Neural cell (in vitro differentiated cells): ENCODE data around the gene DOCK2. TPM values are rescaled to one million over a fixed set of nuclear protein-coding genes. Genes with fewer than 3 reads are reported as not detected.

Source experiments
- H2AFZ ChIP-seq: fragments of 200-600, 300-800 bp; sonication (generic), shearing (Covaris generic); 2 replicates; pipeline ENCODE4 v1.6.0; 2014; ENCODE audit warnings: low read depth, mild to moderate bottlenecking, antibody characterized with exemption, low read length, moderate library complexity
- H3F3A ChIP-seq: fragments of 200-600 bp; shearing (Covaris generic); 2 replicates; pipeline ENCODE4 v1.6.1; 2016; ENCODE audit warnings: mild to moderate bottlenecking, moderate library complexity, mixed read lengths, antibody characterized with exemption, low read length; ENCODE audit not compliant: insufficient read depth, poor library complexity, severe bottlenecking
- H3K27ac ChIP-seq: fragments of 200-600, 300-800 bp; sonication (generic), shearing (Covaris generic); 2 replicates; pipeline ENCODE4 v1.5.1; 2014; ENCODE audit warnings: mild to moderate bottlenecking, low read length, moderate library complexity
- H3K27me3 ChIP-seq: fragments of 300-800, 200-600 bp; sonication (generic), shearing (Covaris generic); 2 replicates; pipeline ENCODE4 v1.6.0; 2014; ENCODE audit warnings: mild to moderate bottlenecking, low read depth, low read length, moderate library complexity; ENCODE audit not compliant: insufficient read depth
- H3K36me3 ChIP-seq: fragments of 300-800, 200-600 bp; sonication (generic), shearing (Covaris generic); 2 replicates; pipeline ENCODE4 v1.5.1; 2014; ENCODE audit warnings: mild to moderate bottlenecking, antibody characterized with exemption, low read length, moderate library complexity; ENCODE audit not compliant: insufficient read depth
- H3K4me2 ChIP-seq: fragments of 300-800, 200-600 bp; sonication (generic), shearing (Covaris generic); 2 replicates; pipeline ENCODE4 v1.6.0; 2014; ENCODE audit warnings: mild to moderate bottlenecking, low read length
- H3K4me3 ChIP-seq: fragments of 300-800, 200-600 bp; sonication (generic), shearing (Covaris generic); 2 replicates; pipeline ENCODE4 v1.5.1; 2014; ENCODE audit warnings: mild to moderate bottlenecking, low read length, moderate library complexity
- H3K79me2 ChIP-seq: fragments of 200-600 bp; shearing (Covaris generic); replicated peaks from 2 replicates; pipeline ENCODE4 v1.6.0; 2014; ENCODE audit warnings: mild to moderate bottlenecking, low read length, moderate library complexity; ENCODE audit not compliant: insufficient read depth
- H3K9ac ChIP-seq: fragments of 300-800, 200-600 bp; sonication (generic), shearing (Covaris generic); 2 replicates; pipeline ENCODE4 v1.6.1; 2016; ENCODE audit warnings: mild to moderate bottlenecking, low read length, mixed read lengths
- H3K9me2 ChIP-seq: fragments of 200-600 bp; shearing (Covaris generic); 2 replicates; pipeline ENCODE4 v1.6.1; 2016; ENCODE audit warnings: mild to moderate bottlenecking, low read length, mixed read lengths; ENCODE audit not compliant: insufficient read depth
- H3K9me3 ChIP-seq: fragments of 200-600, 300-800 bp; sonication (generic), shearing (Covaris generic); 2 replicates; pipeline ENCODE4 v1.6.1; 2016; ENCODE audit warnings: mild to moderate bottlenecking, mixed run types, low read length, moderate library complexity, mixed read lengths
- H4K20me1 ChIP-seq: fragments of 200-600 bp; shearing (Covaris generic); 2 replicates; pipeline ENCODE4 v1.6.1; 2016; ENCODE audit warnings: mild to moderate bottlenecking, mixed run types; ENCODE audit not compliant: insufficient read depth
- EP300 ChIP-seq: fragments of 450-650 bp; conservative IDR thresholded peaks from 2 replicates; pipeline ENCODE4 v1.6.1; 2014; ENCODE audit warnings: antibody characterized with exemption, mild to moderate bottlenecking, moderate library complexity; ENCODE audit not compliant: poor library complexity, severe bottlenecking
- EZH2 ChIP-seq: fragments of 200-600, 300-800 bp; shearing (Covaris generic), sonication (generic); IDR thresholded peaks from 2 replicates; pipeline ENCODE4 v1.6.1; 2014; ENCODE audit warnings: antibody characterized with exemption, low read length, borderline replicate concordance, mild to moderate bottlenecking; ENCODE audit not compliant: insufficient read depth, poor library complexity, severe bottlenecking
- MXI1 ChIP-seq: fragments of 450-650 bp; conservative IDR thresholded peaks from 2 replicates; pipeline ENCODE4 v1.6.1; 2014; ENCODE audit warnings: antibody characterized with exemption, mild to moderate bottlenecking; ENCODE audit not compliant: poor library complexity, severe bottlenecking
- POLR2AphosphoS5 ChIP-seq: IDR thresholded peaks from 2 replicates; pipeline ENCODE4 v1.6.1; 2012
- RAD21 ChIP-seq: fragments of 450-650 bp; conservative IDR thresholded peaks from 2 replicates; pipeline ENCODE4 v1.6.1; 2014; ENCODE audit warnings: antibody characterized with exemption, mild to moderate bottlenecking, moderate library complexity
- SMC3 ChIP-seq: fragments of 450-650 bp; conservative IDR thresholded peaks from 2 replicates; pipeline ENCODE4 v1.6.1; 2014; ENCODE audit warnings: antibody characterized with exemption, mild to moderate bottlenecking, moderate library complexity; ENCODE audit not compliant: poor library complexity
- TAF1 ChIP-seq: IDR thresholded peaks from 2 replicates; pipeline ENCODE4 v1.6.1; 2012; ENCODE audit warnings: low read depth
- polyA plus RNA-seq: library from polyadenylated mRNA; depleted of rRNA; stranded (reverse); fragments of >200 nt; gene quantifications from 2 replicates; pipeline ENCODE4 v1.2.3, GENCODE V29; 2014
- TF ChIP-seq, protein P1 (sequence below): fragments of 450-650 bp; IDR thresholded peaks from 2 replicates; pipeline ENCODE4 v1.5.1; 2014; ENCODE audit warnings: antibody characterized with exemption, mild to moderate bottlenecking, moderate library complexity; ENCODE audit not compliant: poor library complexity, severe bottlenecking
- TF ChIP-seq, protein P2 (sequence below): IDR thresholded peaks from 2 replicates; pipeline ENCODE4 v1.6.1; 2012; ENCODE audit warnings: borderline replicate concordance

DOCK2 gene
- polyA plus RNA-seq, 1 donor from 2014 or later: 0.15 TPM

DNA sequence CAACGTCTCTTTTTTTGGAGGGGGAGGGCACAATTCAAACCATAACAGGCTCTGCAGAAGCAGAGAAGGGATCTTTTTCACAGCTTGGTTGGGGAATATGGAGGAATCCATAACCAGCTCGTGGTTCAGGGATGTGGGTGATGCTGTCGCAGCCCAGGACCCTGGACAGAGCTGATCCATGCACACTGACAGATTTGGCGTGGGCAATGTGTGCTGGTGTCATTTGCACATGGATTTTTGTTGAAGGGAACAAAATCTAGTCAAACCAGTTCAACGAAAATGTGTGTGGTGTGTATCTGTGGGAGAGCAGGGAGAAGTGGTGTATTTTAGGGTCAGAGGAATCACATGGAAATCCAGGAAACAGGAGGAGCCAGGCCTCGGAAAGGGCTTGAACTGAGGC is 4.2 kb downstream of the DOCK2 start:
- Histone ChIP-seq H3K9ac (no peak overlapping the region), H3F3A (no peaks in the 10 kb centered on the region), H3K27ac (no peak overlapping the region), H3K9me2 (no peaks in the 10 kb centered on the region), H3K36me3 (no peaks in the 10 kb centered on the region), H3K9me3 (no peaks in the 10 kb centered on the region), H3K4me3 (no peak overlapping the region), H4K20me1 (no peaks in the 10 kb centered on the region), H3K27me3 (peaks cover 14% of the 10 kb centered on the region), H3K4me2 (no peak overlapping the region), H2AFZ (no peak overlapping the region), H3K79me2 (no peaks in the 10 kb centered on the region)
- TF ChIP-seq TAF1 (no peak), EP300 (no peak), POLR2AphosphoS5 (no peak), MXI1 (no peak), EZH2 (no peak), RAD21 (no peak), SMC3 (no peak)
- TF ChIP-seq, protein P1, sequence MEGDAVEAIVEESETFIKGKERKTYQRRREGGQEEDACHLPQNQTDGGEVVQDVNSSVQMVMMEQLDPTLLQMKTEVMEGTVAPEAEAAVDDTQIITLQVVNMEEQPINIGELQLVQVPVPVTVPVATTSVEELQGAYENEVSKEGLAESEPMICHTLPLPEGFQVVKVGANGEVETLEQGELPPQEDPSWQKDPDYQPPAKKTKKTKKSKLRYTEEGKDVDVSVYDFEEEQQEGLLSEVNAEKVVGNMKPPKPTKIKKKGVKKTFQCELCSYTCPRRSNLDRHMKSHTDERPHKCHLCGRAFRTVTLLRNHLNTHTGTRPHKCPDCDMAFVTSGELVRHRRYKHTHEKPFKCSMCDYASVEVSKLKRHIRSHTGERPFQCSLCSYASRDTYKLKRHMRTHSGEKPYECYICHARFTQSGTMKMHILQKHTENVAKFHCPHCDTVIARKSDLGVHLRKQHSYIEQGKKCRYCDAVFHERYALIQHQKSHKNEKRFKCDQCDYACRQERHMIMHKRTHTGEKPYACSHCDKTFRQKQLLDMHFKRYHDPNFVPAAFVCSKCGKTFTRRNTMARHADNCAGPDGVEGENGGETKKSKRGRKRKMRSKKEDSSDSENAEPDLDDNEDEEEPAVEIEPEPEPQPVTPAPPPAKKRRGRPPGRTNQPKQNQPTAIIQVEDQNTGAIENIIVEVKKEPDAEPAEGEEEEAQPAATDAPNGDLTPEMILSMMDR: no peak
- TF ChIP-seq, protein P2, sequence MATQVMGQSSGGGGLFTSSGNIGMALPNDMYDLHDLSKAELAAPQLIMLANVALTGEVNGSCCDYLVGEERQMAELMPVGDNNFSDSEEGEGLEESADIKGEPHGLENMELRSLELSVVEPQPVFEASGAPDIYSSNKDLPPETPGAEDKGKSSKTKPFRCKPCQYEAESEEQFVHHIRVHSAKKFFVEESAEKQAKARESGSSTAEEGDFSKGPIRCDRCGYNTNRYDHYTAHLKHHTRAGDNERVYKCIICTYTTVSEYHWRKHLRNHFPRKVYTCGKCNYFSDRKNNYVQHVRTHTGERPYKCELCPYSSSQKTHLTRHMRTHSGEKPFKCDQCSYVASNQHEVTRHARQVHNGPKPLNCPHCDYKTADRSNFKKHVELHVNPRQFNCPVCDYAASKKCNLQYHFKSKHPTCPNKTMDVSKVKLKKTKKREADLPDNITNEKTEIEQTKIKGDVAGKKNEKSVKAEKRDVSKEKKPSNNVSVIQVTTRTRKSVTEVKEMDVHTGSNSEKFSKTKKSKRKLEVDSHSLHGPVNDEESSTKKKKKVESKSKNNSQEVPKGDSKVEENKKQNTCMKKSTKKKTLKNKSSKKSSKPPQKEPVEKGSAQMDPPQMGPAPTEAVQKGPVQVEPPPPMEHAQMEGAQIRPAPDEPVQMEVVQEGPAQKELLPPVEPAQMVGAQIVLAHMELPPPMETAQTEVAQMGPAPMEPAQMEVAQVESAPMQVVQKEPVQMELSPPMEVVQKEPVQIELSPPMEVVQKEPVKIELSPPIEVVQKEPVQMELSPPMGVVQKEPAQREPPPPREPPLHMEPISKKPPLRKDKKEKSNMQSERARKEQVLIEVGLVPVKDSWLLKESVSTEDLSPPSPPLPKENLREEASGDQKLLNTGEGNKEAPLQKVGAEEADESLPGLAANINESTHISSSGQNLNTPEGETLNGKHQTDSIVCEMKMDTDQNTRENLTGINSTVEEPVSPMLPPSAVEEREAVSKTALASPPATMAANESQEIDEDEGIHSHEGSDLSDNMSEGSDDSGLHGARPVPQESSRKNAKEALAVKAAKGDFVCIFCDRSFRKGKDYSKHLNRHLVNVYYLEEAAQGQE: no peak

DNA sequence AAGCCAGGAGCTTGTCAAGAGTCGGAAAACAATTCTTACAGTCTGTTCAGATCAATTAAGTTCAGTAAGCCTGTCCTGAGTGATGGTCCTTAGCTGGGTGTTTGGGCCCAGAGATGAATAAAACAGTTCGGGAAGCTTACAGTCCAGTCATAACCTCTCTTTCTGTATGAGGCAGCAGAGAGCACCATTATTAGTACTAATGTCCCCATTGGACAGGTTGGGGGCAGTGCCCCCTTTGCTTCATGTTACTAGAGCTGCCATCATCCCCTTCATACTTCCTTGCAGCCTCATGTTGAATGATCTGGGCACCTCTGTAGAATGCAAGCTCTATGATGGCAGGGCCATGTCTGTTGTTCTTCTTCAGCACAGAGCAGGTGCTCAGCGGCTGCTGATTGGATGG is 9.8 kb downstream of the DOCK2 start:
- H3F3A ChIP-seq: no peaks in the 10 kb centered on the region
- H3K79me2 ChIP-seq: no peaks in the 10 kb centered on the region
- no peaks in the 10 kb centered on the region for H3K9me2 ChIP-seq
- TF ChIP-seq, protein P2: no peak
- H3K27ac ChIP-seq: no peak overlapping the region
- H3K36me3 ChIP-seq: no peaks in the 10 kb centered on the region
- no peaks in the 10 kb centered on the region for H3K27me3 ChIP-seq
- no peak overlapping the region for H3K9ac ChIP-seq
- no peak overlapping the region for H2AFZ ChIP-seq
- no peaks in the 10 kb centered on the region for H4K20me1 ChIP-seq
- H3K9me3 ChIP-seq: no peaks in the 10 kb centered on the region
- H3K4me2 ChIP-seq: no peak overlapping the region
- no peak overlapping the region for H3K4me3 ChIP-seq
